ENCODE results near the gene HIF1AN.

Gene HIF1AN

GRCh38 chr10:100535715-100536353, at the start of gene HIF1AN:
TSS of gene HIF1AN (plus strand) at chr10:100535943. CDS start at chr10:100535959, 16 bp downstream.
- peak; percentile 65 for DNase-seq

GRCh38 chr10:100487529-100487928, 48.2 kb upstream of the HIF1AN start:
- no peak for DNase-seq

- no peak for DNase-seq
Measured at GRCh38 chr10:100489396-100489795, 46.3 kb upstream of the HIF1AN start.

- no peak for DNase-seq
Measured at GRCh38 chr10:100490531-100490930, 45.2 kb upstream of the HIF1AN start.

GRCh38 chr10:100496567-100496966, 39.2 kb upstream of the HIF1AN start:
- DNase-seq = no peak

- no peak for DNase-seq
Measured at GRCh38 chr10:100498059-100498458, 37.7 kb upstream of the HIF1AN start.

- DNase-seq = no peak
Measured at GRCh38 chr10:100501423-100501822, 34.3 kb upstream of the HIF1AN start.

GRCh38 chr10:100502926-100503494, 32.7 kb upstream of the HIF1AN start:
- no peak for DNase-seq

- no peak for DNase-seq
Measured at GRCh38 chr10:100504096-100504495, 31.6 kb upstream of the HIF1AN start.

- no peak for DNase-seq
Measured at GRCh38 chr10:100505164-100505563, 30.6 kb upstream of the HIF1AN start.

GRCh38 chr10:100506596-100507356, 29.0 kb upstream of the HIF1AN start:
- DNase-seq = no peak

GRCh38 chr10:100507357-100507732, 28.4 kb upstream of the HIF1AN start:
- no peak for DNase-seq

- DNase-seq = no peak
Measured at GRCh38 chr10:100508266-100508665, 27.5 kb upstream of the HIF1AN start.

GRCh38 chr10:100508691-100509150, 27.0 kb upstream of the HIF1AN start:
- no peak for DNase-seq

- DNase-seq = no peak
Measured at GRCh38 chr10:100509241-100509840, 26.4 kb upstream of the HIF1AN start.

GRCh38 chr10:100510533-100511308, 25.0 kb upstream of the HIF1AN start:
- DNase-seq = no peak

- DNase-seq = no peak
Measured at GRCh38 chr10:100515612-100516011, 20.1 kb upstream of the HIF1AN start.

GRCh38 chr10:100516847-100517246, 18.9 kb upstream of the HIF1AN start:
- DNase-seq = no peak

- no peak for DNase-seq
Measured at GRCh38 chr10:100518761-100519241, 16.9 kb upstream of the HIF1AN start.

- DNase-seq = no peak
Measured at GRCh38 chr10:100519311-100520051, 16.3 kb upstream of the HIF1AN start, which contains the start of gene SEC31B. TSS of gene SEC31B (minus strand) at chr10:100519861. CDS start at chr10:100516952, 2,909 bp downstream.

- DNase-seq = no peak
Measured at GRCh38 chr10:100520811-100521210, 14.9 kb upstream of the HIF1AN start.
